ENCODE measurements around the gene HARS1. TPM values are rescaled to one million over a fixed set of nuclear protein-coding genes. Genes with fewer than 3 reads are reported as not detected.

The HARS1 gene
- total RNA-seq, 2 experiments from 2014 or later, result 44.3 to 61.6 TPM

- Histone ChIP-seq H2AFZ (ENCODE audit: low read length) (no peak overlapping the region), H3K79me2 (ENCODE audit: insufficient read depth, low read depth, low read length) (peaks cover 24% of the 10 kb centered on the region; the same call in 1 of the 2 replicates), H3K27ac (ENCODE audit: low read depth, low read length, poor library complexity, severe bottlenecking) (no peak overlapping the region), H3K4me3 (ENCODE audit: low read depth, low read length, poor library complexity, severe bottlenecking) (no peak overlapping the region), H3K9me3 (ENCODE audit: low read length) (no peaks in the 10 kb centered on the region), H3K36me3 (ENCODE audit: insufficient read depth, low read length) (peaks cover 72% of the 10 kb centered on the region), H3K9me2 (ENCODE audit: insufficient read depth, low read length) (no peaks in the 10 kb centered on the region), H3K4me2 (ENCODE audit: low read length) (no peak overlapping the region), H4K20me1 (ENCODE audit: insufficient read depth, low read length) (no peaks in the 10 kb centered on the region), H3K4me1 (ENCODE audit: insufficient read depth, low read length, poor library complexity, severe bottlenecking) (peaks cover 22% of the 10 kb centered on the region)
- TF ChIP-seq CTCF (conservative IDR thresholded peaks at IDR 0.05; ENCODE audit: low read length) (no peak), EZH2phosphoT487 (IDR thresholded peaks at IDR 0.05; ENCODE audit: borderline replicate concordance, low read depth, low read length) (no peak)
- intact Hi-C loops (cut with micrococcal nuclease; ENCODE audit: unreplicated experiment), result no loop called here
- CTCF ChIA-PET (ENCODE audit: unreplicated experiment), result no interaction called here
- POLR2A ChIA-PET, result interaction anchor here (0.7 kb wide), 1 partner anchor 936 kb away, joined by 3 read pairs; no protein-coding TSS in a partner anchor
- DNase-seq (ENCODE audit: low spot score), result no peak
- no TSS peak for BruUV-seq (replicated peaks)
Measured at GRCh38 chr5:140696891-140697492, 5.8 kb upstream of the HARS1 start.

GRCh38 chr5:140694276-140694675 lies 3.1 kb upstream of the HARS1 start:
- POLR2A ChIA-PET, result interaction anchor here (1.1 kb wide), 1 partner anchor 19 kb away, joined by 3 read pairs; no protein-coding TSS in a partner anchor
- CTCF ChIA-PET (ENCODE audit: unreplicated experiment), result interaction anchor here (0.5 kb wide), 1 partner anchor 130 kb away, joined by 3 read pairs; no protein-coding TSS in a partner anchor
- Histone ChIP-seq H2AFZ (ENCODE audit: low read length) (no peak overlapping the region), H3K9me3 (ENCODE audit: low read length) (no peaks in the 10 kb centered on the region), H3K79me2 (ENCODE audit: insufficient read depth, low read depth, low read length) (peaks cover 30% of the 10 kb centered on the region; the same call in 1 of the 2 replicates), H4K20me1 (ENCODE audit: insufficient read depth, low read length) (no peaks in the 10 kb centered on the region), H3K4me2 (ENCODE audit: low read length) (no peak overlapping the region), H3K9me2 (ENCODE audit: insufficient read depth, low read length) (no peaks in the 10 kb centered on the region), H3K36me3 (ENCODE audit: insufficient read depth, low read length) (peaks cover 62% of the 10 kb centered on the region), H3K4me3 (ENCODE audit: low read depth, low read length, poor library complexity, severe bottlenecking) (no peak overlapping the region), H3K27ac (ENCODE audit: low read depth, low read length, poor library complexity, severe bottlenecking) (no peak overlapping the region), H3K4me1 (ENCODE audit: insufficient read depth, low read length, poor library complexity, severe bottlenecking) (peaks cover 17% of the 10 kb centered on the region)
- TF ChIP-seq EZH2phosphoT487 (IDR thresholded peaks at IDR 0.05; ENCODE audit: borderline replicate concordance, low read depth, low read length) (no peak), CTCF (conservative IDR thresholded peaks at IDR 0.05; ENCODE audit: low read length) (no peak)
- DNase-seq (ENCODE audit: low spot score), result no peak
- intact Hi-C loops (cut with micrococcal nuclease; ENCODE audit: unreplicated experiment), result no loop called here
- BruUV-seq (replicated peaks), result no TSS peak

DNA sequence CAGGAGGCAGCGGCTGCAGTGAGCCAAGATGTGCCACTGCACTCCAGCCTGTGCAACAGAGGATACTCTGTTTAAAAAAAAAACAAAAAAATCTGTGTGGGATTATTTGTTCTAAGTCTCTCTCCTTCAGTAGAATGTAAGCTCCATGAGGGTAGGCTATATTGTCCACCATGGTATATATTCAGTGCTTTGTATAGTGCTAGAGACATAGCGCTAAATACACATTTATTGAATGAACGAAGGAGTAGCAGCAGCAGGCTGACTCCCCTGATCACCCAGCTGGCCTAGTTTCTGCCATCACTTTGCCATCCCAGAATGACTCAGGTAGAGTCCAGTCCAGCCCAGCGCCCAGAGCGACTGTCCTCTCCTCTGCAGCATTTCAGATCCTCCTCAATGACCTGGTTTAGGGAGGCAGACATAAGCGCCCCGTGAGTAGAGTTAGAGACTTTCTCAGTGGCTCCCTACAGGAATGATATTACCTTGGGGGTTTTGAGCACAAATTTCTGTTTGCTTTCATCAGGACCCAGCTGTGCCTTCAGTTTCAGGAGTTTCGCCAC lies 716 bp downstream of the HARS1 start:
- no peaks in the 10 kb centered on the region for H4K20me1 ChIP-seq (ENCODE audit: insufficient read depth, low read length)
- BruUV-seq (replicated peaks), result no TSS peak
- POLR2A ChIA-PET, result interaction anchor here (0.6 to 2.4 kb wide), 8 partner anchors 10 to 513 kb away, joined by 3 to 20 read pairs (median 4); partner anchors contain the start of genes IK, NDUFA2 and ZMAT2
- peak overlapping the region; percentile 38 for H3K27ac ChIP-seq (ENCODE audit: low read depth, low read length, poor library complexity, severe bottlenecking)
- peaks cover 17% of the 10 kb centered on the region for H3K4me1 ChIP-seq (ENCODE audit: insufficient read depth, low read length, poor library complexity, severe bottlenecking)
- TF ChIP-seq CTCF (conservative IDR thresholded peaks at IDR 0.05; ENCODE audit: low read length) (no peak), EZH2phosphoT487 (IDR thresholded peaks at IDR 0.05; ENCODE audit: borderline replicate concordance, low read depth, low read length) (no peak)
- intact Hi-C loops (cut with micrococcal nuclease; ENCODE audit: unreplicated experiment), result no loop called here
- no peaks in the 10 kb centered on the region for H3K9me3 ChIP-seq (ENCODE audit: low read length)
- DNase-seq (ENCODE audit: low spot score), result no peak
- H3K9me2 ChIP-seq (ENCODE audit: insufficient read depth, low read length), result no peaks in the 10 kb centered on the region
- peak overlapping the region; percentile 88 for H2AFZ ChIP-seq (ENCODE audit: low read length)
- H3K4me3 ChIP-seq (ENCODE audit: low read depth, low read length, poor library complexity, severe bottlenecking), result peak overlapping the region; percentile 86
- H3K36me3 ChIP-seq (ENCODE audit: insufficient read depth, low read length), result peaks cover 52% of the 10 kb centered on the region
- peak overlapping the region; percentile 97 for H3K4me2 ChIP-seq (ENCODE audit: low read length)
- peaks cover 35% of the 10 kb centered on the region for H3K79me2 ChIP-seq (ENCODE audit: insufficient read depth, low read depth, low read length)
- CTCF ChIA-PET (ENCODE audit: unreplicated experiment), result interaction anchor here (0.5 kb wide), 1 partner anchor 948 kb away, joined by 3 read pairs; no protein-coding TSS in a partner anchor
